Activated naive CD8-positive, alpha-beta T cell treated with anti-CD3 and anti-CD28 coated beads, Interleukin-2, amount 50 U/mL, for 24 hours (primary cell): ENCODE data around the gene EXOC1L.
"Not testable (repeated sequence)": the region's sequence is repeated elsewhere in the genome, so short reads cannot be mapped to it uniquely, and the experiment has no call there.

ENCODE experiments used
- ATAC-seq: fragments of 150-1000 bp; cut with Tn5 transposase; one replicate; pipeline ENCODE4 v1.10.0; 2021
- DNase-seq: peaks from one replicate; pipeline ENCODE4 v3.0.0; 2021
- H3K27ac Mint-ChIP-seq: one replicate; pipeline ENCODE4 v1.8.0; 2021; ENCODE audit warnings: mild to moderate bottlenecking, mixed read lengths
- H3K27me3 Mint-ChIP-seq: one replicate; pipeline ENCODE4 v1.8.0; 2021; ENCODE audit warnings: mixed read lengths
- H3K36me3 Mint-ChIP-seq: one replicate; pipeline ENCODE4 v1.8.0; 2021; ENCODE audit warnings: low read depth, mixed read lengths
- H3K4me1 Mint-ChIP-seq: one replicate; pipeline ENCODE4 v1.8.0; 2021; ENCODE audit warnings: mixed read lengths
- H3K4me3 Mint-ChIP-seq: one replicate; pipeline ENCODE4 v1.8.0; 2021; ENCODE audit warnings: mild to moderate bottlenecking, moderate library complexity, mixed read lengths
- H3K9me3 Mint-ChIP-seq: one replicate; pipeline ENCODE4 v1.8.0; 2021; ENCODE audit warnings: mixed read lengths

EXOC1L gene

DNA sequence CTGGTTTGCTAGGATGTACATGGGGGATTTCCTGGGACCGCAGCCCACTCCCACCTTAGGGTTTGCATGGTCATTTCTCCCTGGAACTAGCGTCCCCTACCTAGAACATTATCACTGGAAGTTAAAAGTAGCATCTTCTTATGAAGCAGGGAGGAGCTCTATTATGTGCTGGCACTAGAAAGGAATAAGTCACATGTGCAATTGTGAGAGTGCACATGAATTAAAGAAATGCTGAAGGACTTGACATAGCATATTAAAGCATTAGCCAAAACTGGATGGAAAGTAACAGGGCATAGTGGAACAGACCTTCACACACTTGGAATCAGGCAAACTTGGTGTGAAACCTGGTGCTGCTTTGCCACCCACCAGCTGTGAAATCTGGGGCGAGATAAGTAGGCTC is 2.7 kb downstream of the EXOC1L start:
- no peak for DNase-seq
- Mint-ChIP-seq H3K27me3 (peaks cover 28% of the 10 kb centered on the region), H3K4me3 (no peak overlapping the region), H3K9me3 (no peaks in the 10 kb centered on the region), H3K4me1 (peaks cover 5% of the 10 kb centered on the region), H3K27ac (no peak overlapping the region), H3K36me3 (no peaks in the 10 kb centered on the region)
- ATAC-seq = no peak

DNA sequence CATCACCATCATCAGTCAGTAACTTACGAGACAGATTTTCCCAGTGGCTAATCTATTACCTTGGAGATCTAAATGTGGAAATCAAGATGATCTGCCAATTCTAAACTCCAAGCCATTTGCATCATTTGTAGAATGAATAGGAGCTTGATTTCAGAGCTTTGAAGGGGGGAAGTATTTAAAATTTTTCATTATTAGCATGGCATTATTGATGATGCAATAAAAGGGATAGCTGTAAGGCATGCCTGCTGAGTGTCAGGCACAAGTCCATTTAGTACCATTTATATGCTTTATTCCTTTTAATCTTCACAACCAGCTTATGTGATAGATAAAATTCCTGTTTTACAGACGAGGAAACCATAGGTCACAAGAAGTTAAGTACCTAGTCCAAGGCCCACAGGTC is 5.3 kb downstream of the EXOC1L start:
- peaks cover under 1% of the 10 kb centered on the region for H3K4me1 Mint-ChIP-seq
- no peak overlapping the region for H3K27ac Mint-ChIP-seq
- peaks cover 29% of the 10 kb centered on the region for H3K27me3 Mint-ChIP-seq
- no peaks in the 10 kb centered on the region for H3K36me3 Mint-ChIP-seq
- no peaks in the 10 kb centered on the region for H3K9me3 Mint-ChIP-seq
- no peak for DNase-seq
- H3K4me3 Mint-ChIP-seq = no peak overlapping the region
- ATAC-seq = no peak

DNA sequence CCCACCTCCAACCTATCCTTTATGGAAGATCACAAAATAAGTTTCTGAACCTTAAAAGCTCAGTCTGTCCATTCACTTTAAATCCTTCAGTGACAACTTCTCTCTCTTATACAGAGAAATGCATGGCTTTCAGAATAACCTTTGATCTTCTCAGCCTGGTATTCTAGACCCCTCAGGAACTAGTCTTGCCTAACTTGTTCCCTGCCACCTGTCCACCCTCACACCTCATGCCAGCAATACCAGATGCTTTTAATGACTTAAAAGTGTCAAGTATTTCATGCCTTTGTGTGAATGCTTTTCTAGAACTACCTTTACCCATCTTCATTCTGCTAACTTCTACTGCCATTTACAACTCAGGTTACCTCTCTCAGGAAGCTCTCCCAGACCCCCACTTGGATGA is 7.4 kb downstream of the EXOC1L start:
- ATAC-seq (no peak), DNase-seq (no peak)
- H3K27me3 Mint-ChIP-seq = peaks cover 34% of the 10 kb centered on the region
- H3K36me3 Mint-ChIP-seq = no peaks in the 10 kb centered on the region
- H3K4me1 Mint-ChIP-seq = no peaks in the 10 kb centered on the region
- no peaks in the 10 kb centered on the region for H3K9me3 Mint-ChIP-seq
- H3K4me3 Mint-ChIP-seq = no peak overlapping the region
- no peak overlapping the region for H3K27ac Mint-ChIP-seq

DNA sequence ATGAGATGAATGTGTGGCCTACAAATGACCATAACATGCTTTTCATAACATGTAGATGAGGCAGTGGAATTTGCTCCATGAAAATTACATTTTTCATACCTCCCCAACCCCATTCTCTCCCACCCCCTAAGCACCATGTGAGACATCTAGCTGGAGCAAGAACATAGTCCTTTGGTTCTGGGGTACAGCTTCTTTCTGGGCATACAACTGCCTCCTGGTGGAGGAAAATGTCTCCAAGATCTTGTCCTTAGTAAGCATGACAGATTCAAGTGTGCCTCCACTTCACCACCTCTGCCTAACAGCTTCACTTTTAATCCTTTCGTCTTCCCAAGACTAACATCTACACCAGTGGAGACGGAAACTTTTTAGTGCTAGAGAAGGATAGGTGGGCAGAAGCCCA is 8.0 kb downstream of the EXOC1L start:
- Mint-ChIP-seq H3K27me3 (peaks cover 30% of the 10 kb centered on the region), H3K36me3 (no peaks in the 10 kb centered on the region), H3K4me3 (no peak overlapping the region), H3K4me1 (no peaks in the 10 kb centered on the region), H3K27ac (no peak overlapping the region), H3K9me3 (no peaks in the 10 kb centered on the region)
- DNase-seq (no peak), ATAC-seq (no peak)

GRCh38 chr4:55830048-55830447 is 10.5 kb downstream of the EXOC1L start:
- Mint-ChIP-seq H3K36me3 (no peaks in the 10 kb centered on the region), H3K27ac (no peak overlapping the region), H3K4me3 (no peak overlapping the region), H3K27me3 (peaks cover 29% of the 10 kb centered on the region), H3K9me3 (no peaks in the 10 kb centered on the region), H3K4me1 (no peaks in the 10 kb centered on the region)
- ATAC-seq = no peak
- DNase-seq = no peak

- no peak overlapping the region for H3K27ac Mint-ChIP-seq
- peaks cover 30% of the 10 kb centered on the region for H3K27me3 Mint-ChIP-seq
- no peaks in the 10 kb centered on the region for H3K9me3 Mint-ChIP-seq
- H3K36me3 Mint-ChIP-seq = no peaks in the 10 kb centered on the region
- ATAC-seq (no peak), DNase-seq (no peak)
- no peaks in the 10 kb centered on the region for H3K4me1 Mint-ChIP-seq
- no peak overlapping the region for H3K4me3 Mint-ChIP-seq
Observed at GRCh38 chr4:55830716-55831115, 11.1 kb downstream of the EXOC1L start.

DNA sequence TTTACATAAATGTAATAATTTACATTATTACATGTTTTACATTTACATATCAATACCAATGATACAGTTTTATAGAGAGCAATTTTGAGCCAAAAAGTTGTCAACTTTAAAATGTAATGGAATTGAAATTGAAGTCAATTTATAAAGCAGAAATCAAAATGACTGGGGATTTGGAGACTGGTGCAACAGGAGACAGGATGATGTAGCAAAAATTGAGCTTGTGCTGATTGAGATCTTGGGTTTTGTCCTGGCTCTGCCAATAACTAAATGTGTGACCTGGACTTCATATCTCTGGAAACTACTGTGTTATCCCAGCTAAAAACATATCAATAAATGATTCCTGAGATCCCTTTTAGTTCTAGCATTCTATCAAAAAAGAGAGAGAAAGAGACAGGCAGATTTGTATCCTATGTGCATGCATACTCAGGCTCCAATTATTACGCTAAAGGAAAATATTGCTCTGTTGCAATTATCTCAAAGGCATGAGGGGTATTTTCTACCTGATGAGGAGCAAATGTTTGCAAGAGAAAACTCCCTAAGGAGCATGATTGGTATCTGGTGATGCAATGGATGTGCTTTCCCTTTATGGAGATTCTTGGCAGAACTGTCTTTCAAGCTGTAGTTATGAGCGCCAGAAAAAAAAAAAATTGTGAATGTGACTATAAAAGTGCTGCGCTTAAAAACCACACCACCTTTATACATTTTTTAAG is 14.7 kb downstream of the EXOC1L start:
- H3K9me3 Mint-ChIP-seq = peaks cover 12% of the 10 kb centered on the region
- no peak for DNase-seq
- peaks cover 4% of the 10 kb centered on the region for H3K36me3 Mint-ChIP-seq
- H3K4me1 Mint-ChIP-seq = no peaks in the 10 kb centered on the region
- H3K27me3 Mint-ChIP-seq = peaks cover 20% of the 10 kb centered on the region
- no peak overlapping the region for H3K27ac Mint-ChIP-seq
- no peak for ATAC-seq
- no peak overlapping the region for H3K4me3 Mint-ChIP-seq

GRCh38 chr4:55837903-55838302 is 18.3 kb downstream of the EXOC1L start:
- H3K27me3 Mint-ChIP-seq = peaks cover 9% of the 10 kb centered on the region

DNA sequence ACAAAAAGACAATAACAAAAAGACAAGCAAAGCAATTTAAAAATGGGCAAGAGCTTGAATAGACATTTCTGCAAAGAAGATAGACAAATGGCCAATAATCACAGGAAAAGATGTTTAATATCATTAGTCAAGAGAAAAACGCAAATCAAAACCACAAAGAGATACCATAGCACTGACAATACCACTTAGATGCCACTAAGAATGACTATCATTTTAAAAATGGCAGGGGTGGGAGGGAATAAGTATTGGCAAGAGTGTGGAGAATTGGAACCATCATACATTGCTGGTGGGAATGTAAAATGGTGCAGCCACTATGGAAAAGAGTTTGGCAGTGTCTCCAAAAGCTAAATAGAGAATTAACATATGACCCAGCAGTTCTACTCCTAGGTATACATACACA is 18.8 kb downstream of the EXOC1L start:
- DNase-seq = no peak
- no peak overlapping the region for H3K4me3 Mint-ChIP-seq
- no peaks in the 10 kb centered on the region for H3K4me1 Mint-ChIP-seq
- peaks cover 16% of the 10 kb centered on the region for H3K9me3 Mint-ChIP-seq
- H3K27ac Mint-ChIP-seq = no peak overlapping the region
- H3K27me3 Mint-ChIP-seq = peaks cover 9% of the 10 kb centered on the region
- no peak for ATAC-seq
- H3K36me3 Mint-ChIP-seq = peaks cover 4% of the 10 kb centered on the region

More at GRCh38 chr4:55837903-55838302, 18.3 kb downstream of the EXOC1L start:
- H3K36me3 Mint-ChIP-seq = peaks cover 4% of the 10 kb centered on the region
- no peak for DNase-seq
- H3K4me3 Mint-ChIP-seq = no peak overlapping the region
- H3K4me1 Mint-ChIP-seq = no peaks in the 10 kb centered on the region
- no peak overlapping the region for H3K27ac Mint-ChIP-seq
- ATAC-seq = no peak
- H3K9me3 Mint-ChIP-seq = peaks cover 16% of the 10 kb centered on the region

DNA sequence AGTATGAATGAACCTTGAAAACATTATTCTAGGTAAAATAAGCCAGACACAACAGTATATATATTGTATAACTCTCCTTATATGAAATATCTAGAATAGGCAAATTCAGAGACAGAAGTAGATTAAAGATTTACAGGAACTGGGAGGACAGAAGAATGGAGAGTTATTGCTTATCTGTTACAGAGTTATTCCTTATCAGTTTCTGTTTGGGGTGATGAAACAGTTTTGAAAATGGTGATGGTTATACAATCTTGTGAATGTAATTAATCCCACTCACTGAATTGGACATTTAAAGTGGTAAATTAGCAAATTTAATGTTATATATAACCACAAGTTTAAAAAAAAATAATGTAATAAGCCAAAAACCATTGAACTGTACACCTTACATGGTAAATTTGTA is 19.4 kb downstream of the EXOC1L start:
- ATAC-seq = no peak
- H3K27me3 Mint-ChIP-seq = peaks cover 9% of the 10 kb centered on the region
- H3K36me3 Mint-ChIP-seq = peaks cover 4% of the 10 kb centered on the region
- H3K4me3 Mint-ChIP-seq = no peak overlapping the region
- no peak overlapping the region for H3K27ac Mint-ChIP-seq
- no peak for DNase-seq
- H3K4me1 Mint-ChIP-seq = no peaks in the 10 kb centered on the region
- H3K9me3 Mint-ChIP-seq = peaks cover 16% of the 10 kb centered on the region

DNA sequence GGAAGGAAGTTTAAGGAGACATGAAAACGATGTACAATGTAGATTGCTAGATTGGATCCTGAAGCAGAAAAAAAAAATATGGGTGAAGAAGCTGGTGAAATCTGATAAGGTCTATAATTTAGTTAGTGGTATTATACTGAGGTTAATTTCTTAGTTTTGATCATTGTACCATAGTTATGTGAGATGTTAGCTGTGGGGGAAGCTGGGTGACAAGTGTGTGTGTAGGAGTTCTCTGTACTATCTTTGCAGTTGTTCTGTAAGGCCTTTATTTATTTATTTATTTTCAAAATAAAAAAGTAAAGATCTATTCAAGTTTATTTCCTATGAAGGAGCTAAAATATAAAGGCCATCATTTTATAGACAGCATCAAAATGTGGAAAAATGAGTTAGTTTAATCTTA is 21.4 kb downstream of the EXOC1L start:
- H3K27me3 Mint-ChIP-seq = peaks cover 6% of the 10 kb centered on the region
- peaks cover 16% of the 10 kb centered on the region for H3K9me3 Mint-ChIP-seq
- H3K27ac Mint-ChIP-seq = no peak overlapping the region
- no peak for DNase-seq
- ATAC-seq = no peak
- no peak overlapping the region for H3K4me3 Mint-ChIP-seq
- H3K4me1 Mint-ChIP-seq = no peaks in the 10 kb centered on the region
- peaks cover 4% of the 10 kb centered on the region for H3K36me3 Mint-ChIP-seq

DNA sequence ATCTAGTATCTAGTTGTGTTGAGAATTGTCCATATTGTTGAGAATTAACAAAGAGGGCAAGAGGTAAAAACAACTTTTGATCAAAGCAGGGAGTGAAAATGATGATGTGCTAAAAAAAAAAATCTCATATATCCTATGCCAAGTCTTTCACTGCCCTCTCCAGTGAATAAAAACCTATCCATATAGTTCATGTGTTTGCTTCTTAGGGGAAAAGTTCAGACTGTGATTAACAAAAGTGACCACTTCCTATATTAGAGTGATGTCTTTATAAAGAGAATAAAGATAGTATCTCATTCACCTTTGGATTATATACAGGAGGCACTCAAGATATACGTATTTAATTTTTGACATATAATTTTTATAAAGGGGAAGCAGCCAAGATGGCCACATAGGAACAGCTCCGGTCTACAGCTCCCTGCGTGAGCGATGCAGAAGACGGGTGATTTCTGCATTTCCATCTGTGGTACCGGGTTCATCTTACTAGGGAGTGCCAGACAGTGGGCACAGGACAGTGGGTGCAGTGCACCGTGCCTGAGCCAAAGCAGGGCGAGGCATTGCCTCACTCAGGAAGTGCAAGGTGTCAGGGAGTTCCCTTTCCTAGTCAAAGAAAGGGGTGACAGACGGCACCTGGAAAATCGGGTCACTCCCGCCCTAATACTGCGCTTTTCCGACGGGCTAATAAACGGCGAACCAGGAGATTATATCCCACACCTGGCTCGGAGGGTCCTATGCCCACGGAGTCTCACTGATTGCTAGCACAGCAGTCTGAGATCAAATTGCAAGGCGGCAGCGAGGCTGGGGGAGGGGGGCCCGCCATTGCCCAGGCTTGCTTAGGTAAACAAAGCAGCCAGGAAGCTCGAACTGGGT is 22.0 kb downstream of the EXOC1L start:
- H3K27me3 Mint-ChIP-seq, DNase-seq, H3K4me3 Mint-ChIP-seq, H3K36me3 Mint-ChIP-seq, H3K27ac Mint-ChIP-seq, H3K4me1 Mint-ChIP-seq, ATAC-seq: not testable (repeated sequence)
- peaks cover 16% of the 10 kb centered on the region for H3K9me3 Mint-ChIP-seq

- not testable (repeated sequence) for H3K4me1 Mint-ChIP-seq, H3K27ac Mint-ChIP-seq, H3K4me3 Mint-ChIP-seq, DNase-seq, H3K27me3 Mint-ChIP-seq, ATAC-seq, H3K36me3 Mint-ChIP-seq
- peaks cover 16% of the 10 kb centered on the region for H3K9me3 Mint-ChIP-seq
Observed at GRCh38 chr4:55842312-55842711, 22.7 kb downstream of the EXOC1L start.

- no peak for ATAC-seq
- H3K36me3 Mint-ChIP-seq = no peaks in the 10 kb centered on the region
- no peak overlapping the region for H3K27ac Mint-ChIP-seq
- no peaks in the 10 kb centered on the region for H3K27me3 Mint-ChIP-seq
- H3K4me1 Mint-ChIP-seq = peaks cover 25% of the 10 kb centered on the region
- no peaks in the 10 kb centered on the region for H3K9me3 Mint-ChIP-seq
- H3K4me3 Mint-ChIP-seq = no peak overlapping the region
- no peak for DNase-seq
Observed at GRCh38 chr4:55849724-55850123, 30.1 kb downstream of the EXOC1L start.

DNA sequence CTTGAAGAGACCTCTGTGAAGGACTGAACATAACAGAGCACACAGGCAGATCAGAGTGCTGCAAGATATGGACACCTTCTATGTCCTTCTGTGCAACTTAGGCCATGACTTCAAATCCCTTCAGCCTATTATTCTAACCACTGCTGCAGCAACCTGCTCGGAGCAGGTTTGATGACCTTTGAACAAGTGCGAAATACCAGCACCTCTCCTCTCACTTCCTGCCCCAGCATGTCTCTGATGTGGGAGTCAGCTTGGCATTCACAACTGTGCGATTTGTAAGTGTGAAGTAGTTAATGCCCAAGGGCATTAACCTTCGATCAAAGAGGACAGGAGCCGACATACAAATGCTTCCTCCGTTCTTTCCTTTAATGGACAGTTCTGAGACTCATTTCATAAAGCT is 32.3 kb downstream of the EXOC1L start:
- ATAC-seq (peak; percentile 58), DNase-seq (no peak)
- peaks cover 2% of the 10 kb centered on the region for H3K36me3 Mint-ChIP-seq
- H3K4me3 Mint-ChIP-seq = peak overlapping the region; percentile 20
- no peaks in the 10 kb centered on the region for H3K27me3 Mint-ChIP-seq
- peak overlapping the region; percentile 41 for H3K27ac Mint-ChIP-seq
- H3K4me1 Mint-ChIP-seq = peaks cover 25% of the 10 kb centered on the region
- no peaks in the 10 kb centered on the region for H3K9me3 Mint-ChIP-seq
